ENCODE data around the gene ZNF597.

The ZNF597 gene

GRCh38 chr16:3408561-3409197, 34.6 kb downstream of the ZNF597 start:
- no peak for TF ChIP-seq CTCF (conservative IDR thresholded peaks at IDR 0.05)
- TF ChIP-seq ZFX (IDR thresholded peaks at IDR 0.05), result no peak
- H3K27ac ChIP-seq, result no peak overlapping the region

- H3K27ac ChIP-seq, result peak overlapping the region; percentile 82
- no peak for TF ChIP-seq ZFX (IDR thresholded peaks at IDR 0.05)
- no peak for TF ChIP-seq CTCF (conservative IDR thresholded peaks at IDR 0.05)
These were observed 41.4 kb downstream of the ZNF597 start for GRCh38 chr16:3401719-3402397.

GRCh38 chr16:3400779-3401688, 42.3 kb downstream of the ZNF597 start, which contains the start of the genes ZNF174 and ZSCAN32:
Gene ZNF174 (plus strand): TSS chr16:3401215. CDS start chr16:3402005, 790 bp downstream.
Gene ZSCAN32 (minus strand): TSS chr16:3401004. CDS start chr16:3397557, 3,447 bp downstream.
- TF ChIP-seq CTCF (conservative IDR thresholded peaks at IDR 0.05) (no peak), ZFX (IDR thresholded peaks at IDR 0.05) (peak; percentile 97)

GRCh38 chr16:3400446-3400778, 42.9 kb downstream of the ZNF597 start:
- peak overlapping the region; percentile 82 for H3K27ac ChIP-seq
- TF ChIP-seq CTCF (conservative IDR thresholded peaks at IDR 0.05) (no peak), ZFX (IDR thresholded peaks at IDR 0.05) (no peak)

More at GRCh38 chr16:3400779-3401688, 42.3 kb downstream of the ZNF597 start, which contains the start of the genes ZNF174 and ZSCAN32:
- H3K27ac ChIP-seq, result peak within 1 kb of the TSS; percentile 82

GRCh38 chr16:3389663-3390338, 53.5 kb downstream of the ZNF597 start:
- no peak for TF ChIP-seq ZFX (IDR thresholded peaks at IDR 0.05)
- TF ChIP-seq CTCF (conservative IDR thresholded peaks at IDR 0.05), result no peak
- no peak overlapping the region for H3K27ac ChIP-seq

- TF ChIP-seq CTCF (conservative IDR thresholded peaks at IDR 0.05) (no peak), ZFX (IDR thresholded peaks at IDR 0.05) (no peak)
- H3K27ac ChIP-seq, result no peak overlapping the region
These were observed 55.0 kb downstream of the ZNF597 start for GRCh38 chr16:3388325-3388724.
